Effector CD8-positive, alpha-beta T cell (primary cell): ENCODE measurements around the gene MRPS25.
"Not testable (repeated sequence)": the region's sequence is repeated elsewhere in the genome, so short reads cannot be mapped to it uniquely, and the experiment has no call there.

Source experiments
- DNase-seq: peaks from one replicate; lab custom pipeline; 2025; lab: John Stamatoyannopoulos, UW

MRPS25 gene

GRCh38 chr3:15043408-15044171 is 21.5 kb downstream of the MRPS25 start:
- DNase-seq = no peak

GRCh38 chr3:15042936-15043335 is 22.2 kb downstream of the MRPS25 start:
- no peak for DNase-seq

DNA sequence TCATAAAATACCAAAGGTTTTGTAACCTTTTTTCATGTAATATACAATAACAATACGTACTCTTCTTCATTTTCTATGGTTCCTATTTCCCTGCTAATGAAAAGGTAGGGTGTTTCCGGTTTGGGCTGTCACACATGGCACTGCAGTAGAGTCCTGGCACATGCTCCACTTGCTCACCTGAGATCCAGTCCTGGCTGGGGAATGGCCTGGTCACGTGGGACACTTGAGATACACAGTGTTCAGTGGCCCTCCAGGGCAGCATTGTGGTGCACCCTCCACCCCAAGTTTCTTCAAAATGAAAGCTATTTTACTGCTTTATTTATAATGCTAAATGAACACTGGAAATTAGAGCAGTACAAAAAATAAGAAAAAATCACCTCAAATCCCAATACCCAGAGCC is 23.2 kb downstream of the MRPS25 start:
- DNase-seq = no peak

- DNase-seq = no peak
Measured at GRCh38 chr3:15040844-15041243, 24.3 kb downstream of the MRPS25 start.

GRCh38 chr3:15038306-15038705 is 26.8 kb downstream of the MRPS25 start:
- no peak for DNase-seq

DNA sequence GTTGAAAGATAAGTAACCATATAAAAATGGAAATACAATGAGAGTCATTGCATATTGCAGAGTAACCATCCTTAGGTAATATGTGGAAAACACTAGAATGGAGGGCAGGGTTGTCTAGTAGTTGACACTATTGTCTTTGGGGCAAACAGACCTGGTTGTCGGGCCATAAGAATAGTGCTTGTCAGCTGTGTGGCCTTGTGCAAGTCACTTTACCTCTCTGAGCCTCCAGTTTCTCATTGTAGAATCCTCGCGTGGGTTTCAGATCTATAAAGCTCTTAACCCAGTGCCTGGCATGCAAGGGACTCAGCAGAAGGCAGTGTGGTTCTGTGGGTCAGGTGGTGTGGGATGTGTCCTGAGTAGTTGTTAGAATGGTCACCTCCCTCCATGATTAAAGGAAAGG is 32.0 kb downstream of the MRPS25 start:
- no peak for DNase-seq

GRCh38 chr3:15032650-15033049 is 32.5 kb downstream of the MRPS25 start:
- DNase-seq = no peak

- DNase-seq = no peak
Measured at GRCh38 chr3:15029625-15030024, 35.5 kb downstream of the MRPS25 start.

- DNase-seq = no peak
Measured at GRCh38 chr3:15023719-15024118, 41.4 kb downstream of the MRPS25 start.

- DNase-seq = no peak
Measured at GRCh38 chr3:15023249-15023648, 41.9 kb downstream of the MRPS25 start.

GRCh38 chr3:15017191-15017590 is 47.9 kb downstream of the MRPS25 start:
- DNase-seq = no peak

DNA sequence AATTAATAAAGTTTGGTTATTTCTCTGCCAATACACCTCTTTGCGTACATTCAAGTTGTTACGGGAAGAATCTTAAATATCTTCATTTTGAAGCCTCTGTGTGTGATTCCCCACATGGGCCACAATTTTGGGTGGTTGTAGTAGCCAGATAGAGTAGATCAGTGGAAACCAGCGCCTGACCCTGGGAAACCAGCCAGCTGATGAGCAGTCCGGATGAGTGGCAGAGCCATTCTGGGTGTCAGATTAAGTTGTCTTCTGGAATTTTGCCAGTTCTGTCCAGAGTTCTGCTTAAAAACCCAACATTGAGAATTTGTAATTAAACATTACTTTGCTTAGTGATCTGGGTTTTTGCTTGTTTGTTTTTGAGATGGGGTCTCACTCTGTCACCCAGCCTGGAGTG is 49.7 kb downstream of the MRPS25 start:
- no peak for DNase-seq

- DNase-seq = no peak
Measured at GRCh38 chr3:15014606-15015328, 50.3 kb downstream of the MRPS25 start.

- no peak for DNase-seq
Measured at GRCh38 chr3:15011174-15011573, 53.9 kb downstream of the MRPS25 start.

DNA sequence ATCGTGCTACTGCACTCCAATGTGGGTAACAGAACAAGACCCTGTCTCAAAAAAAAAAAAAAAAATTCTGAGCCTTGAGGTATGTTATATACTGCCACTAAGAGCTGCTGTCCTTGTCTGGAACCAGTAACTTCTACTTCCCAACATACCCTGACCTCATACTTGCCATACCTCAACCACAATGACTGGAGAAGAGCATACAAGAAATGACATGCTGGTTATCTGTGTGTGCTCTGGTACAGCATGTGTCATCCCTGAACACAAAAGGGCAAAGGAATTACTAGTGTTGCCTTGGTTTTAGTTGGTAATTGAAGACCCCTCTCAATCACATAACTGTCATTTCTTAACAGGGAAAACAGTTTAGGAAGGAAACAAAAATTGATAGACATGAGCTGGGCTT is 54.5 kb downstream of the MRPS25 start:
- no peak for DNase-seq

GRCh38 chr3:15009167-15009566 is 55.9 kb downstream of the MRPS25 start:
- DNase-seq = no peak

DNA sequence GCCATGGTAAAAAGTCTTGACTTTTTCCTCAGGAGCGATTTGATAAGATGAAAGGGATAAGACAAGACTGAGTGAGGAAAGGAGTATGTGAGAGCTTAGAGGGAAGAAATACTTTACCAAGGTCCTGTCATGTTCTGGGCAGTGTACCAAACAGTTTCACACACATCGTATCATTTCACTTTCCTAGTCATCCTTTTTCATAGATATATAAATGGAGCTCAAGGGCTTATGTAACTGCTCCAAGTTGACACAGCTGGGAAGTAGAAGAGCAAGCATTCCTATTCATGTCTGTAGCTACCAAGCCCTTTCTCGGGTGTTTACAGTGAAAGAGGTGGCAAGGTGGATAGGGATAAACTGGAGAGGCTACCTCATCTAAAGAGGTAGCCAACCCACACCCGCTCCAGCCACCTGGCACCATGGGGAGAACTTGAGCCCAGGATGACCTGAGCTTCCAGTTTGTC is 57.4 kb downstream of the MRPS25 start:
- DNase-seq = no peak

GRCh38 chr3:14999182-14999581 is 65.9 kb downstream of the MRPS25 start:
- DNase-seq = not testable (repeated sequence)
